OCI-LY1 (cell line): ENCODE data around the gene CEP63.

Experiments used
- H2AFZ ChIP-seq: fragments of 200-600 bp; sonication (generic), shearing (Covaris generic); 2 replicates; pipeline ENCODE4 v1.6.0; 2014; ENCODE audit warnings: antibody characterized with exemption, mild to moderate bottlenecking, low read length
- H3F3A ChIP-seq: fragments of 200-600 bp; sonication (generic), shearing (Covaris generic); 2 replicates; pipeline ENCODE4 v1.6.0; 2014; ENCODE audit warnings: mild to moderate bottlenecking, antibody characterized with exemption, low read length, moderate library complexity; ENCODE audit not compliant: insufficient read depth
- H3K27ac ChIP-seq: fragments of 200-600 bp; sonication (generic); 2 replicates; pipeline ENCODE4 v1.5.1; 2014; ENCODE audit warnings: low read length, mixed run types, mild to moderate bottlenecking, low read depth; ENCODE audit not compliant: poor library complexity, severe bottlenecking
- H3K27me3 ChIP-seq: fragments of 200-600 bp; sonication (generic); 2 replicates; pipeline ENCODE4 v1.6.0; 2014; ENCODE audit warnings: antibody characterized with exemption, mild to moderate bottlenecking, low read length, moderate library complexity; ENCODE audit not compliant: insufficient read depth
- H3K36me3 ChIP-seq: fragments of 200-600 bp; sonication (generic); 2 replicates; pipeline ENCODE4 v1.6.1; 2014; ENCODE audit warnings: mild to moderate bottlenecking, antibody characterized with exemption, low read length, moderate library complexity, mixed read lengths; ENCODE audit not compliant: insufficient read depth
- H3K4me1 ChIP-seq: fragments of 200-600 bp; sonication (generic); 2 replicates; pipeline ENCODE4 v1.5.1; 2014; ENCODE audit warnings: mild to moderate bottlenecking, low read length, moderate library complexity; ENCODE audit not compliant: insufficient read depth, severe bottlenecking
- H3K4me2 ChIP-seq: fragments of 200-600 bp; sonication (generic), shearing (Covaris generic); 2 replicates; pipeline ENCODE4 v1.6.1; 2014; ENCODE audit warnings: low read length
- H3K4me3 ChIP-seq: fragments of 200-600 bp; sonication (generic); 2 replicates; pipeline ENCODE4 v1.5.1; 2014; ENCODE audit warnings: low read length, low read depth, mild to moderate bottlenecking, mixed read lengths; ENCODE audit not compliant: poor library complexity, severe bottlenecking
- H3K79me2 ChIP-seq: fragments of 200-600 bp; shearing (Covaris generic); 2 replicates; pipeline ENCODE4 v1.6.1; 2016; ENCODE audit warnings: mixed run types, low read length, mixed read lengths; ENCODE audit not compliant: insufficient read depth
- H3K9ac ChIP-seq: fragments of 200-600 bp; sonication (generic), shearing (Covaris generic); 2 replicates; pipeline ENCODE4 v1.6.1; 2014; ENCODE audit warnings: mild to moderate bottlenecking, low read length, mixed read lengths
- H3K9me2 ChIP-seq: fragments of 200-600 bp; sonication (generic), shearing (Covaris generic); 2 replicates; pipeline ENCODE4 v1.6.1; 2014; ENCODE audit warnings: low read depth, mild to moderate bottlenecking, low read length, mixed read lengths
- H3K9me3 ChIP-seq: fragments of 200-600 bp; shearing (Covaris generic); 2 replicates; pipeline ENCODE4 v1.6.1; 2014; ENCODE audit warnings: low read length, mixed read lengths
- H4K20me1 ChIP-seq: fragments of 200-600 bp; sonication (generic), shearing (Covaris generic); 2 replicates; pipeline ENCODE4 v1.6.0; 2016; ENCODE audit warnings: mild to moderate bottlenecking, low read length; ENCODE audit not compliant: insufficient read depth
- CTCF ChIP-seq: fragments of 200-600 bp; sonication (generic), shearing (Covaris generic); IDR thresholded peaks from 2 replicates; pipeline ENCODE4 v1.5.1; 2017; ENCODE audit warnings: mild to moderate bottlenecking, antibody characterized with exemption, low read length, moderate library complexity, mixed read lengths
- EZH2 ChIP-seq: fragments of 200-600 bp; sonication (generic), shearing (Covaris generic); IDR thresholded peaks from 2 replicates; pipeline ENCODE4 v1.8.0; 2017; ENCODE audit warnings: borderline replicate concordance, mixed run types, mild to moderate bottlenecking, antibody characterized with exemption, low read length, moderate library complexity, mixed read lengths

Gene CEP63

GRCh38 chr3:134576426-134576825 is 90.6 kb downstream of the CEP63 start:
- Histone ChIP-seq H3K27me3 (no peaks in the 10 kb centered on the region), H3K9ac (no peak overlapping the region), H3K4me3 (no peak overlapping the region), H2AFZ (no peak overlapping the region), H4K20me1 (no peaks in the 10 kb centered on the region), H3K36me3 (no peaks in the 10 kb centered on the region), H3F3A (no peaks in the 10 kb centered on the region), H3K79me2 (no peaks in the 10 kb centered on the region), H3K9me3 (no peaks in the 10 kb centered on the region), H3K27ac (no peak overlapping the region), H3K9me2 (no peaks in the 10 kb centered on the region), H3K4me2 (no peak overlapping the region), H3K4me1 (no peaks in the 10 kb centered on the region)
- no peak for TF ChIP-seq CTCF
- no peak for TF ChIP-seq EZH2

- Histone ChIP-seq H3K4me1 (no peaks in the 10 kb centered on the region), H3K9me2 (no peaks in the 10 kb centered on the region), H3F3A (no peaks in the 10 kb centered on the region), H4K20me1 (no peaks in the 10 kb centered on the region), H3K4me2 (no peak overlapping the region), H3K79me2 (no peaks in the 10 kb centered on the region), H3K9me3 (no peaks in the 10 kb centered on the region), H3K36me3 (no peaks in the 10 kb centered on the region), H3K9ac (no peak overlapping the region), H3K4me3 (no peak overlapping the region), H3K27ac (no peak overlapping the region), H3K27me3 (no peaks in the 10 kb centered on the region), H2AFZ (no peak overlapping the region)
- TF ChIP-seq EZH2: no peak
- no peak for TF ChIP-seq CTCF
Measured at GRCh38 chr3:134576831-134577230, 91.0 kb downstream of the CEP63 start.

GRCh38 chr3:134579141-134579665 is 93.3 kb downstream of the CEP63 start:
- Histone ChIP-seq H3K27me3 (no peaks in the 10 kb centered on the region), H3K9me3 (no peaks in the 10 kb centered on the region), H3K4me3 (no peak overlapping the region), H3K36me3 (no peaks in the 10 kb centered on the region), H3K4me2 (no peak overlapping the region), H3K9ac (no peak overlapping the region), H3K27ac (no peak overlapping the region), H2AFZ (no peak overlapping the region), H3K4me1 (no peaks in the 10 kb centered on the region), H3F3A (no peaks in the 10 kb centered on the region), H3K9me2 (no peaks in the 10 kb centered on the region), H4K20me1 (no peaks in the 10 kb centered on the region), H3K79me2 (no peaks in the 10 kb centered on the region)
- TF ChIP-seq EZH2 (no peak), CTCF (no peak)
